NOMO-1 treated with DMSO at 0.1 percent for 48 hours (cell line): ENCODE results near the gene PHF21A.
"Not testable (repeated sequence)": the region's sequence is repeated elsewhere in the genome, so short reads cannot be mapped to it uniquely, and the experiment has no call there.

Experiments used
- DNase-seq: peaks from one replicate; lab custom pipeline; 2025; ENCODE audit not compliant: unreplicated experiment; lab: John Stamatoyannopoulos, UW

Gene PHF21A

DNA sequence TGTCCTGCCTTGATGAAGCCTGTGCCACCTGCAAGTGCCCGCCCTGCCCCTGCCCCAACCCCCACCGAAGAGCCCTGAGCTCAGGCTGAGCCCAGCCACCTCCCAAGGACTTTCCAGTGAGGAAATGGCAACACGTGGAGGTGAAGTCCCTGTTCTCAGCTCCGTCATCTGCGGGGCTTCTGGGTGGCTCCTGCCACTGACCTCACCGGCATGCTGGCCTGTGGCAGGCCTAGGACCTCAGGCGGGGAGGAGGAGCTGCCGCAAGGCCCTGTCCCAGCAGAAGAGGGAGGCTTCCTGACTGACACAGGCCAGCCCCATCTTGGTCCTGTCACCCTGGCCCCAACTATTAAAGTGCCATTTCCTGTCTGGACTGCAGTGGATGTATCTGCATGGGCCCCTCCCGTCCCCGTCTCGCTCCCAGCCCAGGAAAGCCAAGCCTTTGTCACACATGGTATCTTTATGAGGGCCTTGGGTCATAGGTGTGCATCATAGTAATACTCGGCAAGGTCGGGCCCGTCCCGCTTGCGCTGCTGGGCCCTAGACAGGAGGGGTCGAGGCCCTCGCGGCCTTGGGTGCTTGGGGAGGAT is 215.1 kb downstream of the PHF21A start:
- no peak for DNase-seq

DNA sequence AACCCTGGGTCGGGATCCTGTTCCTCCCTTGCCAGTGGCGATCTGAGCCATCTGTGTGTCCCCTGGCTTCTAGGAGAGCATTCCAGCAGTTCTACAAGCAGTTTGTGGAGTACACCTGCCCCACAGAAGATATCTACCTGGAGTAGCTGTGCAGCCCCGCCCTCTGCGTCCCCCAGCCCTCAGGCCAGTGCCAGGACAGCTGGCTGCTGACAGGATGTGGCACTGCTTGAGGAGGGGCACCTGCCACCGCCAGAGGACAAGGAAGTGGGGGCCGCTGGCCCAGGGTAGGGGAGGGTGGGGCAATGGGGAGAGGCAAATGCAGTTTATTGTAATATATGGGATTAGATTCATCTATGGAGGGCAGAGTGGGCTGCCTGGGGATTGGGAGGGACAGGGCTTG is 215.7 kb downstream of the PHF21A start:
- DNase-seq: not testable (repeated sequence)

- no peak for DNase-seq
Observed at GRCh38 chr11:45905095-45905494, 216.2 kb downstream of the PHF21A start.

DNA sequence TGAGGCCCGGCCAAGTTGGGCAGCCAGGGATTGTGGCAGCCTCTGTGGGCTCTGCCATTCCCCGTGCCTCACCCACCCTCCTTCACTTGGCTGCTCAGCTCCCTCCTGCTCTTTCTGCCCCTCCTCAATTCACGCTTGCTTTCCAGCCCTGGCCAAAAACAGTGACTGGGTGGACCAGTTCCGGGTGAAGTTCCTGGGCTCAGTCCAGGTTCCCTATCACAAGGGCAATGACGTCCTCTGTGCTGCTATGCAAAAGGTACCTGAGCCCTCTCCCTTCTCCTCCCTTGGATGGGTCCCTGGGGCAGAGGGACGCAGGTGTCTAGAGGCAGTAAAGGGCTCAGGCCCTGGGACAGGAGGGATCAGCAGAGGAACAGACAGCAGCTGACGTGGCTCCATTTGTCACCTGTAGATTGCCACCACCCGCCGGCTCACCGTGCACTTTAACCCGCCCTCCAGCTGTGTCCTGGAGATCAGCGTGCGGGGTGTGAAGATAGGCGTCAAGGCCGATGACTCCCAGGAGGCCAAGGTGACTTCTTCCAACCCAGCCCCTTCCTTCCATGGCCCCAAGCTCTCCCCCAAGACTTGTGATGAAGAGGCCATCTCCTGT is 216.8 kb downstream of the PHF21A start:
- no peak for DNase-seq

GRCh38 chr11:45902452-45903380 is 218.5 kb downstream of the PHF21A start:
- no peak for DNase-seq

- DNase-seq: no peak
Observed at GRCh38 chr11:45901626-45902025, 219.6 kb downstream of the PHF21A start.

- no peak for DNase-seq
Observed at GRCh38 chr11:45900916-45901617, 220.2 kb downstream of the PHF21A start.

- not testable (repeated sequence) for DNase-seq
Observed at GRCh38 chr11:45900175-45900800, 221.0 kb downstream of the PHF21A start.

GRCh38 chr11:45899448-45900174 is 221.6 kb downstream of the PHF21A start:
- peak; percentile 42 for DNase-seq

GRCh38 chr11:45899086-45899447 is 222.2 kb downstream of the PHF21A start:
- no peak for DNase-seq

- DNase-seq: no peak
Observed at GRCh38 chr11:45897556-45897955, 223.7 kb downstream of the PHF21A start.

DNA sequence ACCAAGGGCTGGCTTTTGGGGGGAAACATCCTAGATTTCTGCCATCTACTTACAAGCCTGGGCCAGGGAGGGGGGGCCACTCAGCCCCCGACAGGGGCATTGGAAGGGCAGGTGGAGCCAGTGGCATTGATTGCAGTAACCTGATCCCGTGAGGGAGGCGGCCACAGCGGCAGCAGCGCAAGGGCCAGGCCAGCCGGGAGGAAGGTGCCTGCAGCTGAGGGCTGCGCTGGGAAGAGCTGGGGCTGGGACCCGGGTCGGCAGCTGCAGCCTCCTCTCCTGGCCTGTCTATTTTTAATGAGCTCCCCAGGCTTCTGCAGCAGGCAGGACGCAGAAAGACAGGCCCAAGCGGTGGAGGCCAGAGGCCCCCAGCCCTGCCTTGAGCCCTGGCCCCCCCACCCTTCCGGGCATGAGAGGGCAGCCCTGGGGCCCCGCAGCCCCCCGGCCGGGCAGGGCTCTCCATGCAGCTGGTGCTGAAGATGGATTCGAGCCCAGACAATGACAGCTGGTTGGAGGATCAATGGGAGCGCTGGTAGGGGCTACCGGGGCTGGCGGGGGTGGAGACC is 224.8 kb downstream of the PHF21A start:
- DNase-seq: no peak

DNA sequence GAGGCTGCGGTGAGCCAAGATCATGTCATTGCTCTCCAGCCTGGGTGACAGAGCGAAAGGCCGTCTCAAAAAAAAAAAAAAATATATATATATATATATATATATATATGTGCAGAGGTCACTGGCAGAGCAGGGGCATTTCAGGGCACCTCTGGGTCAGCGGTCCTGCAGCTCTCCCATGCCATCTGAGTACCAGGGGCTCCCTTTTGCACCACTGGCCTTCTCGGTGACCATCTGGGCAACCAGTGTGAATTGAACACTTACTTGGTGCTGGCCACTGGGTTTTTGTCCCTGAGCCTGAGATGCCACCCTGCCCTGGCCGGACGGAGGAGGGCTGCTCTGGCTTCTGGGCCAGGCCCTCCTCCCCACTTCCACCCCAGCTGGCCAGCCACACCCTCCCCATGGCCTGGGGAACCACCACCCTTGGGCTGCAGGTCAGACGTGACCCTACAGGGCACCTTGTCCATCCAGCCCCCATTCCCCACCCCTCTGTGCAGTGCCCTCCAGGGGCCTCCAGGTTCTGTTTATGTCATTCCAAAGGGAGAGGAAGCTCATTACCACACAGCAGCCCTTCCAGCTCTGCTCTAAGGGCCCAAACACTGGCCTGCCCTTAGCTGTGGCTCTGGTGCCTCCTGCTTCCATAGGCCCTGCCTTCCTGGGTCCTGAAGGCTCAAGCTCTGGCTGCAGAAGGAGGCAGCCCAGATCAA is 225.5 kb downstream of the PHF21A start:
- DNase-seq: no peak

DNA sequence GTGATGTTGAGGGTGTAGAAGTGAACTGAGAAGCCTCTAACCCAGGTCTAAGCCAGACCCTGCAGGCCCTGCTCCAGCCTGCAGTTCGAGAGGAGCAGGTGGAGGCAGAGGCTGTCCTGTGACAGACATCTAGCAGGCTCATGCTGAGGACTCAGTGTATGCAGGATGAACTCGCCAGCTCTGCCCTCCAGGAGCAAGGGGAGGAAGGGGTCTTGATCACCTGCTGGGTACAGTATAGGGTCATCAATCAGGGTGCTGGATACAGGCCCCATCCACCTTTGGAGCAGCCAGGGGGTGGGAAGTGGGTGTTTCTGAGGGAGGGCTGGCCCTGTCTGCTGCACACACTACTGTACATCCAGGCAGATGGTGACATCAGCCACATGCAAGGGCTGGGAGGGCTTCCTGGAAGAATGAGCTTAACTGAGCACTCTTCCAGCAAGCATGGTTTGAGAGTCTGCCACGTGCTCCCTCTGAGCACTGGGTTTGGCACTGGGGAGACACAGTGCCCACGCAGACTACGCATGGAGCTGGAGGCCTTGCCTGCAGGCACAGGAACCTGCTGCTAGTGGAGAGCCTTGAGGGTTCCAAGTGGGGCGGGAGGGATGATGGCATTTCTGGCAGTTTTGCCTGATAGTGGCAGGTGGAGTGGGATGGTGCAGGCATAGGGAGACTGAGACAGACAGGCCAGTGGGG is 226.6 kb downstream of the PHF21A start:
- DNase-seq: no peak

- DNase-seq: no peak
Observed at GRCh38 chr11:45892856-45893255, 228.4 kb downstream of the PHF21A start.

DNA sequence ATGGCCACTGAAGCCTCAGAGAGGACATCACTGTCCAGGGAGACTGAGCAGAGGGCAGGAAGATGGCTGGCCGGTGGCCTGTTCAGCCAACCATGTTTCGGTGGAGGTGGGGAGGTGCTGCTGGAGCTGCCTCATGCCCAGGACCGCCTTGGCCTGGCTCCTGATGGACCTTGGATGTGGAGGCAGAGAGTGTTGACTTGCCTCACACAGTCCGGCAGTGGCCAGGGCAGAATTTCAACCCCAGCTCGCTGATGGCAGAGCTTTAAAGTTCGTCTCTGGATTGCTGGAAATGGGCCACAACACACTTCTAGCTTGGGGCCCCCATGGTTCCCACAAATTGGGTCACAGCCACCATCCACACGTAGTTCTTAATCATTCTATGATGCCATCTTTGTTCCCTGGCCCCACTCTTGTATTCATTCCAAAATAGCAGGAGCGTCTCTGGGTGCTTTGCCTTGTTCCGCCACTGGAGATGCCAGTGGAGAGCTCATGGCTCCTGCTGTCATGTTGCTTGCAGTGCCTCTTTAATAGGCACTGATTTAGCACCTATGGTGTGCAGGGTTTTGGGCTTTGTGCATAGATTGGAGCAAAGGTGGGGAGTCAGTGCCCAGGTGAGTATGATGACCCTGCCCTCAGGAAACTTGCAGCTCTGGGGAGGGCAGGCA is 230.2 kb downstream of the PHF21A start:
- DNase-seq: no peak

DNA sequence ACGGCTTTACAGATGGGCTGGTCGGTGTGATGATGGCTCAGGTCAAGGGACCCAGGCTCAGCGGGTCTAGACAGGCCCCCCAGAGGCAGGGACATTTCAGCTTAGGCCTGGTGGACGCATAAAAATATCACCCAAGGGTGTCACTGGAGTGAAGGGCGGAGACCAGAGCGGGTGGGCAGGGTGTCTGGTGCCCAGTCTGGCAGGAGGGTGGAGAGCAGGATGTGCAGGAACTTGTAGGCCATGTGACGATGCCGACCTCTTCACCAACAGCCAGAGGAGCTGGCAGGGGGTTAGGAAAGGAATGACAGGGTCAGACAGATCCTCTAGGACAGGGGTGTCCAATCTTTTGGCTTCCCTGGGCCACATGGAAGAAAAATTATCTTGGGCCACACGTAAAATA is 231.3 kb downstream of the PHF21A start:
- DNase-seq: no peak

- DNase-seq: no peak
Observed at GRCh38 chr11:45889555-45889954, 231.7 kb downstream of the PHF21A start.
